ENCODE data around the gene P4HA1.
"Not testable (repeated sequence)": the region's sequence is repeated elsewhere in the genome, so short reads cannot be mapped to it uniquely, and the experiment has no call there.

P4HA1 gene

GRCh38 chr10:73000973-73001372 is 95.7 kb downstream of the P4HA1 start:
- no peak for ATAC-seq
- TF ChIP-seq POU6F1 (CRISPR knock-in tag; IDR thresholded peaks at IDR 0.05; ENCODE audit: borderline replicate concordance, low read depth) (no peak), PATZ1 (CRISPR knock-in tag; IDR thresholded peaks at IDR 0.05; ENCODE audit: borderline replicate concordance) (no peak), CSDC2 (CRISPR knock-in tag; IDR thresholded peaks at IDR 0.05) (no peak), PPARA (CRISPR knock-in tag; IDR thresholded peaks at IDR 0.05; ENCODE audit: borderline replicate concordance) (no peak), SNAI2 (CRISPR knock-in tag; IDR thresholded peaks at IDR 0.05) (no peak), ZNF565 (CRISPR knock-in tag; conservative IDR thresholded peaks at IDR 0.05; ENCODE audit: low read depth) (no peak), BACH2 (CRISPR knock-in tag; IDR thresholded peaks at IDR 0.05; ENCODE audit: borderline replicate concordance) (no peak), ZC3H10 (CRISPR knock-in tag; IDR thresholded peaks at IDR 0.05) (no peak), CSRNP3 (CRISPR knock-in tag; IDR thresholded peaks at IDR 0.05) (no peak), RARB (CRISPR knock-in tag; IDR thresholded peaks at IDR 0.05) (no peak), GLIS3 (CRISPR knock-in tag; IDR thresholded peaks at IDR 0.05) (no peak)

GRCh38 chr10:72997099-72997498 is 99.6 kb downstream of the P4HA1 start:
- TF ChIP-seq PPARA (CRISPR knock-in tag; IDR thresholded peaks at IDR 0.05; ENCODE audit: borderline replicate concordance), result no peak
- no peak for TF ChIP-seq CREB5 (CRISPR knock-in tag; IDR thresholded peaks at IDR 0.05; ENCODE audit: low read depth)
- no peak for TF ChIP-seq TSHZ2 (CRISPR knock-in tag; IDR thresholded peaks at IDR 0.05)
- TF ChIP-seq GLIS3 (CRISPR knock-in tag; IDR thresholded peaks at IDR 0.05), result no peak
- no peak for TF ChIP-seq CSDC2 (CRISPR knock-in tag; IDR thresholded peaks at IDR 0.05)
- TF ChIP-seq ESRRG (CRISPR knock-in tag; IDR thresholded peaks at IDR 0.05), result no peak
- TF ChIP-seq ISL1 (CRISPR knock-in tag; IDR thresholded peaks at IDR 0.05), result no peak
- TF ChIP-seq BACH2 (CRISPR knock-in tag; IDR thresholded peaks at IDR 0.05; ENCODE audit: borderline replicate concordance), result no peak
- no peak for TF ChIP-seq ZC3H10 (CRISPR knock-in tag; IDR thresholded peaks at IDR 0.05)
- no peak for TF ChIP-seq ZNF8 (CRISPR knock-in tag; IDR thresholded peaks at IDR 0.05)
- TF ChIP-seq ZNF70 (CRISPR knock-in tag; IDR thresholded peaks at IDR 0.05), result no peak
- no peak for TF ChIP-seq RARB (CRISPR knock-in tag; IDR thresholded peaks at IDR 0.05)
- no peak for TF ChIP-seq POU6F1 (CRISPR knock-in tag; IDR thresholded peaks at IDR 0.05; ENCODE audit: borderline replicate concordance, low read depth)
- no peak for TF ChIP-seq ZFP30 (CRISPR knock-in tag; IDR thresholded peaks at IDR 0.05)
- TF ChIP-seq SNAI2 (CRISPR knock-in tag; IDR thresholded peaks at IDR 0.05), result no peak
- TF ChIP-seq PATZ1 (CRISPR knock-in tag; IDR thresholded peaks at IDR 0.05; ENCODE audit: borderline replicate concordance), result no peak
- no peak for TF ChIP-seq ARNTL (CRISPR knock-in tag; IDR thresholded peaks at IDR 0.05; ENCODE audit: borderline replicate concordance, low read depth)
- no peak for TF ChIP-seq ZFP3 (CRISPR knock-in tag; IDR thresholded peaks at IDR 0.05)
- TF ChIP-seq CSRNP3 (CRISPR knock-in tag; IDR thresholded peaks at IDR 0.05), result no peak
- no peak for TF ChIP-seq TOX (CRISPR knock-in tag; IDR thresholded peaks at IDR 0.05; ENCODE audit: borderline replicate concordance)
- ATAC-seq, result no peak

GRCh38 chr10:72995459-72995858 is 101.2 kb downstream of the P4HA1 start:
- ATAC-seq, result not testable (repeated sequence)

- ATAC-seq, result not testable (repeated sequence)
These were observed 106.9 kb downstream of the P4HA1 start for GRCh38 chr10:72989771-72990170.

GRCh38 chr10:72984618-72985017 is 112.0 kb downstream of the P4HA1 start:
- not testable (repeated sequence) for ATAC-seq

Measured in SK-N-SH treated with all-trans-retinoic acid at 6 μM for 48 hours (cell line).